ENCODE measurements around the gene FBXL16.

DNA sequence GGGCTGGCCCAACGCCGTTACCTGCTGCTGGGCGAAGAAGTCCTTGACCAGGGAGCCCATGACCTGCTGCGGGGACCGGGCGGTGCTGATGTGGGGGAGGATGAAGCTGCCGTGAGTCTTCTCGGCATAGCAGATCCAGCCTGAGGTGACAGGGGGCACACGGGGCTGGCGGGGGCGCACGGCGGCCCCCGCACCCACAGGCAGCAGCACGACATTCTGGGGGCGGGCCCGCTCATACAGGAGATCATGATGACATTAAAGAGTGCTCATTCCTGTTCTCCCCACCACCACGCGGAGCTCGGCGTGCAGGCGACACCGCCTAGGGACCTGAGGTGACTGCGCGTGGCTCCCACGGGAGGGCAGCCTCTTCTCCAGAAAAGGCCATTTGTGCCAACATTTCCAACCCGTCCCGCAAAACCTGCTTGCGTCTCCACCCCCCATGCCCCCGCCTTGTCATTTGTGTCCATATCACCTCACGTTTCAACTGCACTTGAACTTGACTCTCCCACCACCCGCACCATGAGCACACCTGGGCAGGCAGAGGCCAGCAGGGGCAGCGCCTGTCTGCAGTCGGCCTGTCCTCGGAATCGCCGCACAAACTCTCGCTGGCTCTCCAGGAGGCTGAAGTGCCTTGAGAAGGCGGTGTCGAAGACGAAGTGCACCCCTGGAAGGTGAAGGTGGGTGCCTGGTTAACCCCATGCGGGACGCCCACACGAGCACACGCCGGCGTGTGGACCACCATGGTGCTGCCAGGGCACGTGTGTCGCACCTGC, 28.8 kb upstream of the FBXL16 start:
- TF ChIP-seq, protein P1, sequence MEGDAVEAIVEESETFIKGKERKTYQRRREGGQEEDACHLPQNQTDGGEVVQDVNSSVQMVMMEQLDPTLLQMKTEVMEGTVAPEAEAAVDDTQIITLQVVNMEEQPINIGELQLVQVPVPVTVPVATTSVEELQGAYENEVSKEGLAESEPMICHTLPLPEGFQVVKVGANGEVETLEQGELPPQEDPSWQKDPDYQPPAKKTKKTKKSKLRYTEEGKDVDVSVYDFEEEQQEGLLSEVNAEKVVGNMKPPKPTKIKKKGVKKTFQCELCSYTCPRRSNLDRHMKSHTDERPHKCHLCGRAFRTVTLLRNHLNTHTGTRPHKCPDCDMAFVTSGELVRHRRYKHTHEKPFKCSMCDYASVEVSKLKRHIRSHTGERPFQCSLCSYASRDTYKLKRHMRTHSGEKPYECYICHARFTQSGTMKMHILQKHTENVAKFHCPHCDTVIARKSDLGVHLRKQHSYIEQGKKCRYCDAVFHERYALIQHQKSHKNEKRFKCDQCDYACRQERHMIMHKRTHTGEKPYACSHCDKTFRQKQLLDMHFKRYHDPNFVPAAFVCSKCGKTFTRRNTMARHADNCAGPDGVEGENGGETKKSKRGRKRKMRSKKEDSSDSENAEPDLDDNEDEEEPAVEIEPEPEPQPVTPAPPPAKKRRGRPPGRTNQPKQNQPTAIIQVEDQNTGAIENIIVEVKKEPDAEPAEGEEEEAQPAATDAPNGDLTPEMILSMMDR (conservative IDR thresholded peaks at IDR 0.05; ENCODE audit: low read length): no peak
- TF ChIP-seq EZH2phosphoT487 (IDR thresholded peaks at IDR 0.05; ENCODE audit: borderline replicate concordance): no peak

All from Loucy (cell line).